Activated T-cell treated with anti-CD3 and anti-CD28 coated beads for 4 hours (primary cell): ENCODE measurements around the gene VAV2.
"Not testable (repeated sequence)": the region's sequence is repeated elsewhere in the genome, so short reads cannot be mapped to it uniquely, and the experiment has no call there.

ENCODE experiments used
- DNase-seq: peaks from one replicate; pipeline ENCODE4 v3.0.0-alpha.2; 2020

Gene VAV2

DNA sequence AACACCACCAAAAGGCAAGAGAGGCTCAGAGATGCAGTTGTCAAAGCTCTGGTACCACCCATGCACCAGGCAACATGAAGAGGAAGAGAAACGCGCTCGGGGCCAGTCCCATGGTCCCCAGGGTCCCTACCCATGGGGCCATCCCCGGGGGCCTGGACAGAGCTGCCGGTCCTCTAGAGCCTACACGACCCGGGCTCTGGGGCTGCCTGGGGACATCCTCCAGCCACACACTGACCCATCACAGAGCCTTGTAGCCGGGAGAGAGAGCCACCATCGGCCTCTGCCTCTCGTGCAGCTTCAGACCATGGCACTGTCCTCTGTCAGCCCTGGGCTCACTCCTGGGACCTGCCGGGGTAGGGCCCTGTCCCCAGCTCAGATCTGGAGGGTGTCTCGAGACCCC is 23.7 kb downstream of the VAV2 start:
- DNase-seq = no peak

GRCh38 chr9:133967024-133967741 is 24.9 kb downstream of the VAV2 start:
- DNase-seq = no peak

GRCh38 chr9:133964463-133964862 is 27.7 kb downstream of the VAV2 start:
- no peak for DNase-seq

DNA sequence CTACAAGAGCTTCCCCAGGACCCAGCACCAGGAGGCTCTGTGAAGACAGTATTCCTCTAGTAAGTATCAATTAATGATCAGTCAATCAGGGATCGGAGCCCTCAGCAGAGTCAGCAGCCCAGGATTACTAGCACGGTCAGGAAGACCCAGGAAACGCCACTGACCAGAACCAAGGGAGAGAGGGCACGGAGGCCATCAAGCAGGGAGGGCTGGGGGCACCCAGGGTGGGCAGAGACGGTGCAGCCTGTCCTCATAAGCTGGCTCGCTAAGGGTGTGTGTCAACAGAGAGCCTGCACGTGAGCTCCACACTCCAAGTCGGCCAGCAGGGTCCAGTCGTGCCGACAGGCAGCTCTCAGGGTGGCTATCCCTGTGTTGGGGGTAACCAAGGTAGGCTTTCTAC is 29.0 kb downstream of the VAV2 start:
- DNase-seq = no peak

DNA sequence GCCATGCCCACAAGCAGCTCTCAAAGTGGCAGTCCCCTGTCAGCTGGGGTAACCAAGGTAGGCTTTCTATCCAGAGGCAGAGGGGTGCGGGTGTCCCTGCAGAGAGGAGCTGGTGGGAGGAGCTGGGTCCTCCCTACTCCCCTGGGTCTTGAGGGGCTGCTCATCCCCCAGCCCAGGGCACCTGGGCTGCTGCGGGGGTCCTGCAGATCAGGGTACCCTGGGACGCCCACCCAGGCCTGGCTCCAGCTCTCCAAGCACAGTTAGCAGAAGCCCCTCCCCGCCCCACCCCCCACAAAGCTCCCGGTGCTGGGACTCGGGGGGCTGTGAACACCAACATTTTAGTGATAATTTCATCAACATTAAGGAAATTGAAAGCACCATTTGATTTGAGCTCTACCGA is 29.8 kb downstream of the VAV2 start:
- no peak for DNase-seq

GRCh38 chr9:133961226-133962165 is 30.6 kb downstream of the VAV2 start:
- no peak for DNase-seq

GRCh38 chr9:133960568-133961129 is 31.5 kb downstream of the VAV2 start:
- DNase-seq = no peak

GRCh38 chr9:133959966-133960567 is 32.1 kb downstream of the VAV2 start:
- DNase-seq = no peak

GRCh38 chr9:133959171-133959570 is 33.0 kb downstream of the VAV2 start:
- no peak for DNase-seq

- DNase-seq = no peak
Measured at GRCh38 chr9:133958756-133959155, 33.4 kb downstream of the VAV2 start.

DNA sequence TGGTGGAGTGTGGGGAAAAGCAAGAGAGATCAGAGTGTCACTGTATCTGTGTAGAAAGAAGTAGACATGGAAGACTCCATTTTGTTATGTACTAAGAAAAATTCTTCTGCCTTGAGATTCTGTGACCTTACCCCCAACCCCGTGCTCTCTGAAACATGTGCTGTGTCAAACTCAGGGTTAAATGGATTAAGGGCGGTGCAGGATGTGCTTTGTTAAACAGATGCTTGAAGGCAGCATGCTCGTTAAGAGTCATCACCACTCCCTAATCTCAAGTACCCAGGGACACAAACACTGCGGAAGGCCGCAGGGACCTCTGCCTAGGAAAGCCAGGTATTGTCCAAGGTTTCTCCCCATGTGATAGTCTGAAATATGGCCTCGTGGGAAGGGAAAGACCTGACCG is 34.4 kb downstream of the VAV2 start:
- DNase-seq = not testable (repeated sequence)

- no peak for DNase-seq
Measured at GRCh38 chr9:133957328-133957727, 34.8 kb downstream of the VAV2 start.

GRCh38 chr9:133956520-133957076 is 35.5 kb downstream of the VAV2 start:
- DNase-seq = no peak

GRCh38 chr9:133955821-133956411 is 36.2 kb downstream of the VAV2 start:
- DNase-seq = peak; percentile 14

GRCh38 chr9:133954862-133955529 is 37.1 kb downstream of the VAV2 start:
- no peak for DNase-seq

GRCh38 chr9:133953976-133954709 is 38.0 kb downstream of the VAV2 start:
- DNase-seq = no peak

DNA sequence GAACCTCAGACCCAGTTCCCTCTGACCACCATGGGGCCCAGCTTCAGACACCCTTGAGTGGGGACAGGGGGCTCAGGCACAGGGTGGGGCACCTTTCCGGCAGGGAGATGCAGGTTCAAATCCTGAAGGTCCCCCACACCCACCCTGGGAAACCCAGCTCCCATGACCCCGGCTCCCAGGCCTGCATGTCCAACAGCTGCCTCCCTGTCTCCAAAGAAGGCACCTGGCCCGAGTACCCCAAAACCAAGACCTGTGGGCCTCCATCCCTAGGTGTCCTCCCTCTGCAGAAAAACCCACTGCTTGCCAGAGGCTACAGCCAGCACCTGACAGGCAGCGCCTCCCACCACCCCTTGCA is 38.5 kb downstream of the VAV2 start:
- DNase-seq = no peak

GRCh38 chr9:133952598-133953550 is 39.2 kb downstream of the VAV2 start:
- DNase-seq = no peak

DNA sequence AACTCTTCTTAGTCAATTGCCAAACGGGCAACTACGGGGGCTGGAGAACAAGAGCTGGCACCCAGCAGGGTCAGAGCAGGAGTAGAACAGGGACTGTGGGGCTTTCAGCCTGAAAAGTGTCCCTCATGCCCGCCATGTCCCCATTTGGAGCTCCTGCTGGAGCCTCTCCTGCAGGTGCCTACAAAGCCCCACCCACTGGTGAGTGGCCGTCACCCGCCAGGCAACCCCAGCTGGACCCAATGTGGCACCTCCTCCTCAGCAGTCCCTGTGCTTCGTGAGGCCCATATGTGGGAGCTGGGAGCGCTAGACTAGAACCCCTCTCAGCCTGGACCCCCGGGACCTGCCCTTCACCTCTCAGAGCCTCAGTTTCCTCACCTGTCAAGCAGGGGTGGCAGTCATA is 40.9 kb downstream of the VAV2 start:
- no peak for DNase-seq

DNA sequence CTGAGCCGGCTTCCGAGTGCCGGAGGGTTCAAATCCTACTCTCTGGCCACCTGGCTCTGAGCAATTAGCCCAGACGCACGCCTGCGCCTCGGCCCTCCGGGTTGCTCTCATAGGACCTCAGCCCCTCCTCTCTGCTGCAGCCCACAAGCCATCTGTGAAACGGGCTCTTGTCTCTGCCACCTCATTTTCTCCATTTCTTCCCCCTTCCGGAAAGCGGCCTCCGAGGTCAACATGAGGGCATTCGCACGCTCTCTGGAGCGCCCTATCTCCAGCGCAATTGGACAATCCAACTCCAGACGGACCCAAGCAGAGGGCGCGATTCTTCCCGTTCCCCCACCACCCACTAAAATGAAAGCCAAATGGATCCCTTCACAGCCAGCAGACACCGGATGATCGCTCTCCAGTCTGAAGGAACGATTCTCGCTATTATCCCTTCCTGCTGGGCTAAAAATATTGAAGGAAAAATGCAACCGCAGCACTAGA is 41.5 kb downstream of the VAV2 start:
- DNase-seq = no peak
